ENCODE measurements around the gene DDAH1. TPM values are rescaled to one million over a fixed set of nuclear protein-coding genes. Genes with fewer than 3 reads are reported as not detected.

The DDAH1 gene
- total and polyA plus RNA-seq, 2 experiments from 2014 or later: 29.4 to 41.7 TPM

- Mint-ChIP-seq H3K27ac (no peak overlapping the region), H3K36me3 (ENCODE audit: low read depth) (no peaks in the 10 kb centered on the region)
Measured at GRCh38 chr1:85311818-85312217, 153.1 kb downstream of the DDAH1 start.

More at GRCh38 chr1:85311818-85312217, 153.1 kb downstream of the DDAH1 start:
- Histone ChIP-seq H3K36me3 (ENCODE audit: insufficient read depth) (no peaks in the 10 kb centered on the region), H3K4me2 (no peak overlapping the region), H4K20me1 (replicated peaks; ENCODE audit: insufficient read depth) (no peaks in the 10 kb centered on the region), H3K9me2 (ENCODE audit: insufficient read depth) (peaks cover 11% of the 10 kb centered on the region; the same call in 1 of the 2 replicates), H3K4me3 (no peak overlapping the region), H3K4me1 (ENCODE audit: insufficient read depth) (peaks cover 22% of the 10 kb centered on the region), H3K79me2 (replicated peaks; ENCODE audit: insufficient read depth) (no peaks in the 10 kb centered on the region), H3K27ac (ENCODE audit: low read depth) (no peak overlapping the region), H3K27me3 (ENCODE audit: insufficient read depth) (no peaks in the 10 kb centered on the region), H2AFZ (no peak overlapping the region), H3F3A (replicated peaks; ENCODE audit: low read depth) (no peaks in the 10 kb centered on the region)
- TF ChIP-seq ZNF114 (CRISPR knock-in tag; IDR thresholded peaks at IDR 0.05) (no peak), ZNF462 (CRISPR knock-in tag; IDR thresholded peaks at IDR 0.05) (no peak), JUNB (IDR thresholded peaks at IDR 0.05; ENCODE audit: unreplicated experiment) (no peak), STAT1 (IDR thresholded peaks at IDR 0.05; ENCODE audit: unreplicated experiment) (no peak), ETS1 (IDR thresholded peaks at IDR 0.05) (no peak), EZH2 (IDR thresholded peaks at IDR 0.05; ENCODE audit: low read depth, unreplicated experiment) (no peak), POLR2AphosphoS5 (IDR thresholded peaks at IDR 0.05; ENCODE audit: low read depth) (no peak), NANOG (IDR thresholded peaks at IDR 0.05; ENCODE audit: borderline replicate concordance) (no peak), CREB1 (CRISPR knock-in tag; IDR thresholded peaks at IDR 0.05; ENCODE audit: low read depth) (no peak), CTCF (conservative IDR thresholded peaks at IDR 0.05; ENCODE audit: low read depth in 2 of 2) (no peak)
- no peak for DNase-seq (ENCODE audit: low spot score)
- H3K4me3 Mint-ChIP-seq: no peak overlapping the region
- peaks cover 18% of the 10 kb centered on the region; the same call in 2 of the 3 replicates for H3K4me1 Mint-ChIP-seq
- no peaks in the 10 kb centered on the region for H3K27me3 Mint-ChIP-seq (ENCODE audit: insufficient read depth, low read depth, poor library complexity)
- H3K9me3 Mint-ChIP-seq: no peaks in the 10 kb centered on the region
- ATAC-seq: no peak

All from GM23338 (cell line).